ENCODE data around the gene DRC7.

The DRC7 gene

DNA sequence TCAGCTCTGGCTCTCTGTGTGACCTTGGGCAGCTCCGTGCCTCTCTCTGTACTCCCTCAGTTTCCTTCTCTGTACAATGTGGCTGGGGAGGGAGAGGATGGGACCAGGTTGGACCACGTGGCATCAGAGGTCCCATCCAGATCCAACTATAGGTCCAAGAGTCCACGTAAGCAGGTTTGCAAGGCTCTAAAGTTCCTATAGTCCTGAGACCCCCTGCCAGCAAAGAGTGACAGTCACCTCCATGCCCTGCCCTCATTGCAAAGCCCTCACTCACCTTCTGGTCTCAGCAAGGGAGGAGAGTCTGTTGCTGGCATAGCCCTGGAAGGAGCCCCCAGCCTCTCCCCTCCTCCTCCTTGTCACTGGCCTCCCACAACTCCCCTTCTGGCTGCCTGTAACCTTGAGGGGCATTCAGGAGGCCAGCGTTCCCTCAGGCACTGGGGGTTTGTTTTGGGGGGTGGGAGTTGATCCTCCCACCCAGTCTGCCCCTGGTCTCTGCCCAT, 6.1 kb upstream of the DRC7 start:
- Histone ChIP-seq H3K4me3 (replicated peaks; ENCODE audit: low read depth, low read length) (no peak overlapping the region), H3K27me3 (replicated peaks; ENCODE audit: control insufficient read depth, insufficient read depth, low read length) (no peaks in the 10 kb centered on the region; the same call in 1 of the 2 replicates), H3K36me3 (ENCODE audit: control insufficient read depth, insufficient read depth, low read length) (no peaks in the 10 kb centered on the region)
- DNase-seq (ENCODE audit: extremely low read depth, insufficient read length): no peak
- TF ChIP-seq, protein P1, sequence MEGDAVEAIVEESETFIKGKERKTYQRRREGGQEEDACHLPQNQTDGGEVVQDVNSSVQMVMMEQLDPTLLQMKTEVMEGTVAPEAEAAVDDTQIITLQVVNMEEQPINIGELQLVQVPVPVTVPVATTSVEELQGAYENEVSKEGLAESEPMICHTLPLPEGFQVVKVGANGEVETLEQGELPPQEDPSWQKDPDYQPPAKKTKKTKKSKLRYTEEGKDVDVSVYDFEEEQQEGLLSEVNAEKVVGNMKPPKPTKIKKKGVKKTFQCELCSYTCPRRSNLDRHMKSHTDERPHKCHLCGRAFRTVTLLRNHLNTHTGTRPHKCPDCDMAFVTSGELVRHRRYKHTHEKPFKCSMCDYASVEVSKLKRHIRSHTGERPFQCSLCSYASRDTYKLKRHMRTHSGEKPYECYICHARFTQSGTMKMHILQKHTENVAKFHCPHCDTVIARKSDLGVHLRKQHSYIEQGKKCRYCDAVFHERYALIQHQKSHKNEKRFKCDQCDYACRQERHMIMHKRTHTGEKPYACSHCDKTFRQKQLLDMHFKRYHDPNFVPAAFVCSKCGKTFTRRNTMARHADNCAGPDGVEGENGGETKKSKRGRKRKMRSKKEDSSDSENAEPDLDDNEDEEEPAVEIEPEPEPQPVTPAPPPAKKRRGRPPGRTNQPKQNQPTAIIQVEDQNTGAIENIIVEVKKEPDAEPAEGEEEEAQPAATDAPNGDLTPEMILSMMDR (IDR thresholded peaks at IDR 0.05; ENCODE audit: insufficient read depth, low read length, poor library complexity, severe bottlenecking): no peak

DNA sequence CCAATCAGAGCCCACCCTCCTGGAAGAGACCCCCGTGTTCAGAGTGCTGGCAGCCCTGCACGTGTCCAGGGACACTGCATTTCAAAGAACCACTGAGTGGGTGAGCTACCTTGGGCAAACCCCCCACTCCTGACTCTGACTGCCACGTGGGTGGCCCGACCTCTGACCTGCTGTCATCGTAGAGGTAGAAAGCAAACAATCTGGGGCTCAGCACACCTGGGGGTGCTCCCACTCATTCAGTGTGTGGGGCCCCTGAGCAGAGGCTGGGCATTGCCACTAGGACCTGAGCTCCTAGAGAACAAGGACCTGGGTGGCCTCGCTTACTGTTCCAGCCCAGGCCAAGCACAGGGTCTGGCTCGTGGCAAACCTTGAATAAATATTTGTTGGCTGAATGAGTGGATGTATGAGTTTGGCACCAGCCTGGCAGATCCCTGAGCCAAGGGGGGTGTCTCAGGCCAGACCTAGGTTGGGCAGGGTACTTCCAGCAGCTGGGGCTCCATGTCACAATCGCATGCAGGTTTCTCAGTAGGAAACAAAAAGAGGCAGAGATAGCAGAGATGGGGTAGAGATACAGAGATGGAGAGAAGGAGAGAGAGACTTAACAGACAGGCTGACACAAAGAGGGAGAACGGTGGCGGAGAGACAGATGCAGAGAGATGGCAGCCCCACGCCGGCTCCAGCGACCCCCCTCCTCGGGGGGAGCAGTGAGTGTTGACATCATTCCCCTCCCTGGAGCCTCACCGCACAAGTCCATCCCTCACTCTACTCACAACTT, 5.4 kb upstream of the DRC7 start:
- H3K4me3 ChIP-seq (replicated peaks; ENCODE audit: low read depth, low read length): no peak overlapping the region
- no peaks in the 10 kb centered on the region; the same call in 1 of the 2 replicates for H3K27me3 ChIP-seq (replicated peaks; ENCODE audit: control insufficient read depth, insufficient read depth, low read length)
- no peak for DNase-seq (ENCODE audit: extremely low read depth, insufficient read length)
- TF ChIP-seq, protein P1 (IDR thresholded peaks at IDR 0.05; ENCODE audit: insufficient read depth, low read length, poor library complexity, severe bottlenecking): no peak
- no peaks in the 10 kb centered on the region for H3K36me3 ChIP-seq (ENCODE audit: control insufficient read depth, insufficient read depth, low read length)

DNA sequence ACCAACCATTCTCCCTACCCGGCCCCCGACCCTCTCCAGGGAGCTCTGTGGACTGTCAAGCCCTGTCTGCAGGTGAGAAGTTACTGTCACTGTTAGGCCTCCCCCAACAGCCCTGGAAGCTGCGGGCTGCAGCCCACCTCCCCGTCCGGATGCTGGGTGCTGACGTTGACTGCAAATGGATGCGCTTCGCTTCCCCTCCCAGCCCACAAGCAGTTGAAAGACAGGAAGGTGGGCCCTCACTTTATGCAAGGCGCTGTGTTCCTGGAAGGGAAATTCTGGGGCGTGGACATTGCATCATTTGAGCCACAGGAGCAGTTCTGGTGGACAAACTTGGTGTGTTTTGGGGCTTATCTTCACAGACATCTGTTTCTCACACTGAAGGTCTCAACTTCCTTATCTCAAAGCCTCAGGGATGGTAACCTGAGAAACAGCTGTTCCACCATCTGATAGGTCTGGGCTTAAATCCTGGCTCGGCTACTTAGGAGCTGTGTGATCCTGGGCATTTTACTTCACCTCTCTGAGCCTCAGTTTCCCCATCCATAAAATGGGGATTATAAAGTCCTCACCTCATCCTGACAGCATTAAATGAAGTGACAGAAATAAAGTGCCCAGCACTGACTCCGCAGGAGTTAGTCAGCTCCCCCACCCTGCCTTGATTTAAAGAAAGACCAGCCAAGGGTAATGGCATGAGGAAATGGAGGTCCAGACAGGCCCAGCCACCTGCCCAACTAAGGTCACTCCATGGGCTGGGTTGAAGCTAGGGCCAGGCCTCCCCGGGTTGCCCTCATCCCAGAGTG, 4.6 kb upstream of the DRC7 start:
- H3K27me3 ChIP-seq (replicated peaks; ENCODE audit: control insufficient read depth, insufficient read depth, low read length): no peaks in the 10 kb centered on the region; the same call in 1 of the 2 replicates
- TF ChIP-seq, protein P1 (IDR thresholded peaks at IDR 0.05; ENCODE audit: insufficient read depth, low read length, poor library complexity, severe bottlenecking): no peak
- no peak overlapping the region for H3K4me3 ChIP-seq (replicated peaks; ENCODE audit: low read depth, low read length)
- no peaks in the 10 kb centered on the region for H3K36me3 ChIP-seq (ENCODE audit: control insufficient read depth, insufficient read depth, low read length)
- peak; percentile 82 for DNase-seq (ENCODE audit: extremely low read depth, insufficient read length)

DNA sequence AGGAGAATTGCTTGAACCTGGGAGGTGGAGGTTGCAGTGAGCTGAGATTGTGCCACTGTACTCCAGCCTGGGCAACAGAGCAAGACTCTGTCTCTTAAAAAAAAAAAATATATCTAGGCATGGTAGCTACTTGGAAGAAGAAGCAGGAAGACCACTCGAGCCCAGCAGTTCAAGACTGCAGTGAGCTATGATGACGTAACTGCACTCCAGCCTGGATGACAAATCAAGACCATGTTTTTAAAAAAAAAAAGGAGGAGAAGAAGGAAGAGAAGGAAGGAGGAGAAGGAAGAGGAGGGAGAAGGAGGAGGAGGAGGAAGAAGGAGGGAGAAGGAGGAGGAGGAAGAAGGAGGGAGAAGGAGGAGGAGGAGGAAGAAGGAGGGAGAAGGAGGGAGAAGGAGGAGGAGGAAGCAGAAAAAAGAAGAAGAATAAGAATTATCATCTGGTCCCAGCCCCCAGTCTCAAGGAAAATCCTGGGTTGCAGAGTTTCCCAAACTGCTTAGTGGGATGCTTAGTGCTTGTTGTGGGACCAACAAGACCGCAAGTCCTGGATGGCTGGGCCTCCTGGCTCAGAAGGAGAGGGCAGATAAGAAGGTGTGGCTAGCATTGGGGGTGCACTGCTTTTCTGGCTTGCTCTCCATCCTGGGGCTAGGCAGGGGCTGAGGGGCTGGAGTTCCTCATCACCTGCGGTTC, 3.7 kb upstream of the DRC7 start:
- H3K27me3 ChIP-seq (replicated peaks; ENCODE audit: control insufficient read depth, insufficient read depth, low read length): no peaks in the 10 kb centered on the region; the same call in 1 of the 2 replicates
- TF ChIP-seq, protein P1 (IDR thresholded peaks at IDR 0.05; ENCODE audit: insufficient read depth, low read length, poor library complexity, severe bottlenecking): no peak
- no peak overlapping the region for H3K4me3 ChIP-seq (replicated peaks; ENCODE audit: low read depth, low read length)
- DNase-seq (ENCODE audit: extremely low read depth, insufficient read length): no peak
- H3K36me3 ChIP-seq (ENCODE audit: control insufficient read depth, insufficient read depth, low read length): no peaks in the 10 kb centered on the region

DNA sequence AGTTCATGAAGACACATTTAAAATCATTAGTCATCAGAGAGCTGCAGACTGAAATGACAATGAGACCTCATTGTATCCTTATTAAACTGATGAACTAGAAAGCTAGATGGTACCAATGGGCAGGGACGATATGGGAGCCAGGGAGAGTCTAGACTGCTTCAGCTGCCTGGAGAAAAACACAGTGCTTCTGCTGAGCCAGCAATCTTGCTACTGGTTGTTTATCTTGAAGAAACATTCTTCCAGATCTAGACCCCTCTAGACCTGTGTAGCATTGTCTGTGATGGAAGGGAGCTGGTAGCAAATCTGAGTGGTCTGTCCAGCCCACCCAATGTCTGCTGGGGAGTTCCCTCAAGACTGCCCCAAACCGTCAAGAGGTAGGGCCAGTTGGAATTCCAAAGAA, 2.0 kb upstream of the DRC7 start:
- no peak for DNase-seq (ENCODE audit: extremely low read depth, insufficient read length)
- TF ChIP-seq, protein P1 (IDR thresholded peaks at IDR 0.05; ENCODE audit: insufficient read depth, low read length, poor library complexity, severe bottlenecking): no peak
- Histone ChIP-seq H3K4me3 (replicated peaks; ENCODE audit: low read depth, low read length) (no peak overlapping the region), H3K27me3 (replicated peaks; ENCODE audit: control insufficient read depth, insufficient read depth, low read length) (no peaks in the 10 kb centered on the region; the same call in 1 of the 2 replicates), H3K36me3 (ENCODE audit: control insufficient read depth, insufficient read depth, low read length) (no peaks in the 10 kb centered on the region)
